Hepatocyte (in vitro differentiated cells): Measurements from ENCODE around the gene DNAH17.

Experiments
- EZH2 ChIP-seq: fragments of 200-600 bp; sonication (generic); IDR thresholded peaks from 2 replicates; pipeline ENCODE4 v1.6.1; 2016; ENCODE audit warnings: antibody characterized with exemption, mild to moderate bottlenecking, borderline replicate concordance
- TF ChIP-seq, protein P1 (sequence below): fragments of 200-600 bp; sonication (generic); IDR thresholded peaks from 2 replicates; pipeline ENCODE4 v1.5.1; 2016; ENCODE audit warnings: antibody characterized with exemption, mild to moderate bottlenecking; ENCODE audit not compliant: poor library complexity

DNA sequence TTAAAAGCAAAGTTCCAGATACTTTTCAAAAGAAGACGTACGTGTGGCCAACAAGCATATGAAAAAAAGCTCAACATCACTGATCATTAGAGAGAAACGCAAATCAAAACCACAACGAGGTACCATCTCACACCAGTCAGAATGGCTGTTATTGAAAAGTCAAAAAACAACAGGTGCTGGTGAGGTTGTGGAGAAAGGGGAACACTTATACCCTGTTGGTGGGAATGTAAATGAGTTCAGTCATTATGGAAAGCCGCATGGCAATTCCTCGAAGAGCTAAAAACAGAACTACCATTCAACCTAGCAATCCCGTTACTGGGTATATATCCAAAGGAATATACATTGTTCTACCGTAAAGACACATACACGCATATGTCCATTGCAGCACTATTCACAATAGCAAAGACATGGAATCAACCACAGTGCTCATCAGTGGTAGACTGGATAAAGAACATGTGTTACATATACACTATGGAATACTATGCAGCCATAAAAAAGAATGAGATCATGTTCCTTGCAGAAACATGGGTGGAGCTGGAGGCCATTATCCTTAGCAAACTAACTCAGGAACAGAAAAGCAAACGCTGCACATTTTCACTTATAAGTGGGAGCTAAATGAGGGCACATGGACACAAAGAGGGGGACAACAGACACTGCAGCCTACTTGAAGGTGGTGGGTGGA lies 31.1 kb upstream of the DNAH17 start:
- TF ChIP-seq, protein P1, sequence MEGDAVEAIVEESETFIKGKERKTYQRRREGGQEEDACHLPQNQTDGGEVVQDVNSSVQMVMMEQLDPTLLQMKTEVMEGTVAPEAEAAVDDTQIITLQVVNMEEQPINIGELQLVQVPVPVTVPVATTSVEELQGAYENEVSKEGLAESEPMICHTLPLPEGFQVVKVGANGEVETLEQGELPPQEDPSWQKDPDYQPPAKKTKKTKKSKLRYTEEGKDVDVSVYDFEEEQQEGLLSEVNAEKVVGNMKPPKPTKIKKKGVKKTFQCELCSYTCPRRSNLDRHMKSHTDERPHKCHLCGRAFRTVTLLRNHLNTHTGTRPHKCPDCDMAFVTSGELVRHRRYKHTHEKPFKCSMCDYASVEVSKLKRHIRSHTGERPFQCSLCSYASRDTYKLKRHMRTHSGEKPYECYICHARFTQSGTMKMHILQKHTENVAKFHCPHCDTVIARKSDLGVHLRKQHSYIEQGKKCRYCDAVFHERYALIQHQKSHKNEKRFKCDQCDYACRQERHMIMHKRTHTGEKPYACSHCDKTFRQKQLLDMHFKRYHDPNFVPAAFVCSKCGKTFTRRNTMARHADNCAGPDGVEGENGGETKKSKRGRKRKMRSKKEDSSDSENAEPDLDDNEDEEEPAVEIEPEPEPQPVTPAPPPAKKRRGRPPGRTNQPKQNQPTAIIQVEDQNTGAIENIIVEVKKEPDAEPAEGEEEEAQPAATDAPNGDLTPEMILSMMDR, result no peak
- no peak for TF ChIP-seq EZH2
